GM03348 (cell line): Measurements from ENCODE around the gene IL32.

Experiments
- DNase-seq: peaks from one replicate; pipeline ENCODE4 v3.0.0; 2012; ENCODE audit warnings: low spot score

The IL32 gene

DNA sequence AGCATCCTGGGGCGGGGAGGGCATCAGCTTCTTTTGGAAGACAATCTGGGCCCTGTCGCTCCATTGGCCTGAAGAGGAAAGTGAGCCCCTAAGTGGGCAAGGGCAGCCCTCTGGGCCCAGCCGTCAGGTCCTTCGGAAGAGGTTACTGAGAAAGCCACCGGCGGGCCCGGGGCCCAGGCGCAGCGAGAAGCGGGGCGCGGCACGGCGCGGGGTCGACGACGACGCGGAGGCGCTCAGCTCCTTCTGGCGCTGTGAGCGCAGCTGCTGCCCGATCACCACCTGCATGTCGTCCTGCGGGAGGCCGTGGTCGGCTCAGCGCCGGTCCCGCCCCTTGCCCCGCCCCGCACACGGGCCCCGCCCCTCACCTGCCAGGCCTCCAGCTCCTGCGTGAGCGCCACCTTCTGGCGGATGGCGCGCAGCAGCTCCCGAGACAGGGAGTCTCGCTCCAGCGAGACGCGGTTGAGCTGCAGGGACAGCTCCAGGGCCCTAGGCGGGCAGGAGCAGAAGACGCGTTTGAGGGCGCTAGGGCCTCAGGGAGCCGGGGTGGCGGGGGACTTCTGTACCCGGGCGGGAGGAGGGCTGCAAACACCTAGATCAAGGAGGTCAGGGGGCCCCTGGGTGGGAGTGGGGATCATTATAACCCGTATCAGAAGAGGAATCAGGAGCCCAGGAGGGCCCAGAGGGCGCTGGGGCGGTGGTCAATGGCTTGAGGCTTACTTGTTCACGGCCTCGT lies 37.3 kb upstream of the IL32 start:
- peak; percentile 81 for DNase-seq

DNA sequence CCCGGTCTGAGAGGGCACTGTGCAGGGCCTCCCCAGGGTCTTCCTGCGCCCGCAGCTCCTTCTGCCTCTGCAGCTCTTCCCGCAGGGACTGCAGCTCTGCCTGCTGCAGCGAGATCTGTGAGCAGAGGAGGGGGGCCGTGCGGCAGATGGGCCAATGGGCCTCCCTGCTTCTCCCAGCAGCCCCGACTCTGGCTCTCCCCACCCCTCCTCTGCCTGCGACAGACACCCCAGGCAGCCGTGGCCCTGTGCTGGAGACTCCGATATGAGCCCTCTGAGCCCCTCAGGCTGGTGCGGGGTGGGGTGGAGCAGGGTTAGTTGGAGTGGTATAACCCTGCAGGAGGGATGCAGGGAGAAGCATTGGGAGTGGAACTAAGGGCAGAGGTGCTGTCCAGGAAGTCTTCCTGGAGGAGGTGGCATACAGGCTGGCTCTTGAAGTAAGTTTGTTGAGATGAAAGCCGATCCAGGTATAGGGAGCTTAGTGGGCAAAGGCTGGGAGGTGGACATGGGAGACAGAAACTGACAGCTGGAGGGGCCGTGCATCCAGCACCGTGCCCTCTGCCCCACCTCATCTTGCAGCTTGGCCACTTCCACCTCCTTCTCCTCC lies 36.6 kb upstream of the IL32 start:
- DNase-seq, result no peak

- peak; percentile 67 for DNase-seq
Measured at GRCh38 chr16:3029491-3030221, 35.8 kb upstream of the IL32 start.

DNA sequence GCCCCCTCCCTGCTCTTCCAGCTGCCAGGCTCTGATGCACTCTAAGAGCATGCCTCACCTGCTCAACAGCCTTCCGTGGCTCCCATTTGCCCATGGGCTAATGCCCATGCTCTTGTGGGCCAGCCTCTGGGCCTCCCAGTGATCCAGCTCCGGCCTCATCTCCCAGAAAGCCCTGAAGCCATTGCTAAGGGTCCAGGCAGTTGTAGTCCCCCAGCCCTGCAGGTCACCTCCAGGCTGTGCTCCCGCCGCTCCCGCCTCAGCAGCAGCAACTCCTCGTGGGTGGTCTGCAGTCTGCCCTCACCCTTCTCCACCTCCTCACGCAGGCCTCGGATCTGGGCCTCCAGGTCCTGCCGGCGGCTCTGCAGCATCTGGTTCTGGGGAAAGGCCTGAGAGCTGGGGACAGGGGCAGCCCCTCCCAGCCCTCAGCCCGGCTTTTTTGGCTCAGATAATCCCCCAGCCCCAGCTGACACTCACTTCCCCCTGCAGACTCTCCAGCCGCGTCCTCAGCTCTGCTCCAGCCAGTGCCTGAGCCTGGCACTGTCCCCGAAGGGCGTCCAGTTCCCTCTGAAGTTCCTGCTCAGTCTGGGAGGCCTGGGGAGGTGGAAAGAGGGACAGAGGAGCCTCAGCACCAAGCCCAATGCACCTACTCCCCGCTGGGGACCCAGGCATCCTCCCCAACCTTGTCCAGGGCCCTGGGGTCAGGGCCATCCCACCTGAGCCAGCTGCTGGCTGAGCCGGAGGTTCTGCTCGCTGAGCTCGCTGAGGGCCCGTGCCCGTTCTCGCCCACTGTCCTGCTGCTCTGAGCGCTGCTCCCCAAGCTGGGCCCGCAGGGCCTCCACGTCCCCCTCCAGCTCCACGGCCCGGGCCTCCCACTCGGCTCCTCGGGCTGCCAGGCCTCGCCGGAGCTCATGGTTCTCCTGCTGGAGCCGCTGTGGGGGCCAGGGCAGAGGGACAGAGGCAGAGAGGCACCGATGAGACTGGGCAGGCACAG lies 34.9 kb upstream of the IL32 start:
- no peak for DNase-seq

- DNase-seq, result no peak
Measured at GRCh38 chr16:3032624-3033023, 32.8 kb upstream of the IL32 start.

DNA sequence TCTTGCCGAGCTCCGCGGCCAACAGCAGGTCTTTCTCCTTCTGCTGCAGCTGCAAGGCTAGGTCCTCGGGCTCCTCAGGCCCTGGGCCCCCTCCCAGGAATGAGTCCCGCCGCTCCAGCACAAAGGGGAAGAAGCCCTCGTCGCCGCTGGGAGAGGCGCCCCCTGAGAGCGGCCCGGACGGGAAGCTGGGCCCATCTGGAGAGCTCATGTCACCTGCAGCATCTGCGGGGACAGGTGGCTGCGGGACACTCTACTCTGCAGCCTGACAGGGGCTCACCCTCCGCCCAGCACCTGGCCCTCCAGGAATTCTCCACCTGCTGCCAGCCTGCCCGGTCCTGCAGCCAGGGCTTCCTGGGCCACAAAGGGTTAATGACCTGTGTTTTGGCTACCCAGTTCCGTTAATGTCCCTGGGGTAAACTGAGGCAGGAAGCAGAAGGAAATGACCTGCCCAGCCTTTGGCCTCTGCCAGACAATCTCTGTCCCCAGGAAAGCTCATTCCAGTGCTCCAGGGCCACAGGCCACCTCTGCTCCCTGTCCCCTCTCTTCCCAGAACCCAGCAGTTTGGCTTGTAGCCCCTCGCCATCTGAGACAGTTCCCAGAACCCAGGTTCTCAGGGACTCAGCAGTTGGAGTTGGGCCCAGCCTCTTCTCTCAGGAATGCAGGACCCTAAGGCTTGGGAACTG lies 30.0 kb upstream of the IL32 start:
- no peak for DNase-seq

GRCh38 chr16:3035972-3036725 lies 29.3 kb upstream of the IL32 start:
- no peak for DNase-seq

GRCh38 chr16:3036726-3037315 lies 28.6 kb upstream of the IL32 start, which contains the start of gene BICDL2:
Gene BICDL2 (minus strand): TSS chr16:3036944. CDS start chr16:3035496, 1,448 bp downstream.
- no peak for DNase-seq

DNA sequence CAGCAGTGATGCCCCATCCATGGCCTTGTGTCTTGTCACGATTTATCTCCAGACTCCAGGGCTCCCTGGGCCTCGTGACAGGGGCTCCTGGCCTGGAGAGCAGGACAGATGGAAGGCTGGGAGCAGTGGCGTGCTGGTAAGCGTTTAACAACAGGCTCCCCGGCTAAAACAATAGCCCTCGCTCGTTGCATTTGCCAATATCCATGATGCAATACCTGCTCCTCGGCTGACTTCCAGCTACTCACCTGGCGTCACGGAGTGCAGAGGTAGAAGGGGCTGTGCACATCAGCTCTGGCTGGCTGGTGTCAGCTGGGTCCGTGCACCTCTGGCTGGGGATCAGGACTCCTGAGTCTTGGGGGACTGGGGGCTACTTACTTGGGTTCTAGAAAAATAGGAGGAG lies 27.2 kb upstream of the IL32 start:
- DNase-seq, result no peak

DNA sequence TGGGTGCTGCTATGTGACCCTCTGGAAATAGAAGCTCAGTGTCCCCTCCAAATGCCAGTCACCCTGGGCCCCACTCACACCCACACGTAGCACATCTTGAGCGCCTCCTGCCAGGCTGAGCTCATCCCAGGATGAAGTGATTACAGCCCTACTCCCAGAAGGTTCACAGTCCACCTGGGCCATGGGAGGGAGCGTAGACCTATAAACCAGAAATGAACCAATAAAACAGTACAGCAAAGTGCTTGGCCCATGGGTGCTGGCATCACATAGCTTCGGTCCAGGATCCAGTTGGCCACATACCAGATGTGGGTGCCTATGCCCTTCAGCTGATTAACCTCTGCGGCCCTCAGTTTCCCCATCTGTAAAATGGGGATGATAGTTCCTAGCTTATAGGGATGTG lies 26.5 kb upstream of the IL32 start:
- no peak for DNase-seq

DNA sequence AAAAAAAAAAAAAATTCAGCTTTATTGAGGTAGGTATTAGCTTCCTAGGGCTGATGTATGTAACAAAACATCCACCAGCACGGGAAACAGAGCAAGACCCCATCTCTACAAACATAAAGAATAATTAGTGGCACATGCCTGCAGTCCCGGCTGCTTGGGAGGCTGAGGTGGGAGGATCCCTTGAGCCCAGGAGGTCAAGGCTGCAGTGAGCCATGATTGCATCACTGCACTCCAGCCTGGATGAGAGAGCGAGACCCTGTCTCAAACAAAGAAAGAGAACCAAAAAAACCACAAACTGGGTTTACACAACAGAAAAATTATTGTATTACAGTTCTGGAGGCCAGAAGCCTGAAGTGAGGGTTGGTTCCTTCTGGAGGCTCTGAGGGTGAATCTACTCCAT lies 23.1 kb upstream of the IL32 start:
- DNase-seq, result no peak

DNA sequence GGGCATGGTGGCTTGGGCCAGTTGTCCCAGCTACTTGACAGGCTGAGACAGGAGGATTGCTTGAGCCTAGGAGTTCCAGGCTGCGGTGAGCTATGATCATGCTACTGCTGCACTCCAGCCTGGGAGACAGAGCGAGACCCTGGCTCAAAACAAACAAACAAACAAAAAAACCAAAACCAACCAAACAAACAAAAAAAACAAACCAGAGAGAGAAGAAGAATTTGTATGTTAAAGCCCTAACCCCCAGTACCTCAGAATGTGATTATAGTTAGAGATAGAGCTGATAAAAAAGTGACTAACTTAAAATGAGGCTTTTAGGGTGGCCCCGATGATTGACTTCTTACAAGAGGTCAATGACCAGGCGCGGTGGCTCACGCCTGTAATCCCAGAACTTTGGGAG lies 20.7 kb upstream of the IL32 start:
- no peak for DNase-seq

GRCh38 chr16:3045758-3046640 lies 19.4 kb upstream of the IL32 start, which contains the start of gene MMP25:
Gene MMP25 (plus strand): TSS chr16:3046561. CDS start chr16:3046918, 357 bp downstream.
- no peak for DNase-seq

DNA sequence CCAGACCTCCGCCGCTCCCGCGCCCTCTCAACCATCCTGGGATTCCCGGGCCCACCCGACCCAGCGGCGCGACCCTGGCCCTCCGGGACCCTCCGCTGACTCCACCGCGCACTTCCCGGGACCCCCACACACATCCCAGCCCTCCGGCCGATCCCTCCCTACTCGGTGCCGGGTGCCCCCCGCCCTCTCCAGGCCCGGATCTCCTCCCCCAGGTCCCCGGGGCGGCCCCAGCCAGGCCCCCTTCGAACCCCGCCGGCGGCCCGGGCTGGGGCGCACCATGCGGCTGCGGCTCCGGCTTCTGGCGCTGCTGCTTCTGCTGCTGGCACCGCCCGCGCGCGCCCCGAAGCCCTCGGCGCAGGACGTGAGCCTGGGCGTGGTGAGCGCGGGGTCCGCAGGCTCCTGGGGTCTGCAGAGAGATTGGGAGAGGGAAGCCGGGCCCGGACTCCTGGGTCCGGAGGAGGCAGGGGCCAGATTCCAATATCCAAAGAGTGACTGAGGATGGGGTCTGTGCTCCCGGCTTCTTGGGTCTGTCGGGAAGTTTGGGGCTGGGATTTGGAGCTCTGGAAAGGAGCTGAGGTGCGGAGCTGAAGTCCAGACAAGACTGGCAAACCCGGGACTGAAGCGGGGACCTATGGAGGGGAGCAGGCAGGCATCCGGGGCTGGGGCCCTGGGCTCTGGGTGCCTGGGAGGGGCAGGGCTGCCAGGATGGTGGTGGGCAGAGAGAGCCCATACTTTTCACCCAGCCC lies 18.6 kb upstream of the IL32 start:
- no peak for DNase-seq

GRCh38 chr16:3047387-3047720 lies 18.1 kb upstream of the IL32 start:
- no peak for DNase-seq

DNA sequence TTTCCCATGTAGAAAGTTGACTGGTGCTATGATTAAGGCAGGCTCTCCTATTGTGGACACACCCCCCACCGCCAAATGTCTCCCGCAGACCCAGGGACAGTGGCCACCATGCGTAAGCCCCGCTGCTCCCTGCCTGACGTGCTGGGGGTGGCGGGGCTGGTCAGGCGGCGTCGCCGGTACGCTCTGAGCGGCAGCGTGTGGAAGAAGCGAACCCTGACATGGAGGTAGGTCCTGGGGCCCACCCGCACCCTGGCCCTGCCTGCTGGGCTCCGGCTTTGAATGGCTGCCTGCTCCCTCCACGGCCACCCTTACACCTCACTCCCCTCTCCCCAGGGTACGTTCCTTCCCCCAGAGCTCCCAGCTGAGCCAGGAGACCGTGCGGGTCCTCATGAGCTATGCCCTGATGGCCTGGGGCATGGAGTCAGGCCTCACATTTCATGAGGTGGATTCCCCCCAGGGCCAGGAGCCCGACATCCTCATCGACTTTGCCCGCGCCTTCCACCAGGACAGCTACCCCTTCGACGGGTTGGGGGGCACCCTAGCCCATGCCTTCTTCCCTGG lies 15.4 kb upstream of the IL32 start:
- DNase-seq, result no peak

DNA sequence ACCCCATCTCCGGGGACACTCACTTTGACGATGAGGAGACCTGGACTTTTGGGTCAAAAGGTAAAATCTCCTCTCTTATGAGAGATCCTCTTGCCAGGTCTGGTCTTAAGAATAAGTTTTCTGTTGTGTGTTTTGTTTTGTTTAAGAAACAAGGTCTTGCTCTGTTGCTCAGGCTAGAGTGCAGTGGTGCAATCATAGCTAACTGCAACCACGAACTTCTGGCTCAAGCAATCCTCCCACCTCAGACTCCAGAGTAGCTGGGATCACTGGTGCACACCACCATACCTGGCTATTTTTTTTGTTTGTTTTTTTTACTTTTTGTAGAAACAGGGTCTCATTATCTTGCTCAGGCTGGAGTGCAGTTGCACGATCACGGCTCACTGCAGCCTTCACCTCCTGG lies 15.0 kb upstream of the IL32 start:
- DNase-seq, result no peak

- DNase-seq, result no peak
Measured at GRCh38 chr16:3051009-3051408, 14.4 kb upstream of the IL32 start.
